SK-N-SH treated with all-trans-retinoic acid at 6 μM for 48 hours (cell line): ENCODE results near the gene TUBGCP2.

Experiments
- PPARA ChIP-seq: fragments of 250-450 bp; sonication (Bioruptor Pico); IDR thresholded peaks from 2 replicates; pipeline ENCODE4 v1.5.0; 2020; ENCODE audit warnings: mild to moderate bottlenecking, borderline replicate concordance
- RARB ChIP-seq: fragments of 250-450 bp; sonication (Bioruptor Pico); IDR thresholded peaks from 2 replicates; pipeline ENCODE4 v1.8.0; 2021; ENCODE audit warnings: mild to moderate bottlenecking, moderate library complexity
- TF ChIP-seq, protein P1 (sequence below): fragments of 250-450 bp; sonication (Bioruptor Pico); IDR thresholded peaks from 2 replicates; pipeline ENCODE4 v1.5.0; 2020; ENCODE audit warnings: mild to moderate bottlenecking, moderate library complexity

DNA sequence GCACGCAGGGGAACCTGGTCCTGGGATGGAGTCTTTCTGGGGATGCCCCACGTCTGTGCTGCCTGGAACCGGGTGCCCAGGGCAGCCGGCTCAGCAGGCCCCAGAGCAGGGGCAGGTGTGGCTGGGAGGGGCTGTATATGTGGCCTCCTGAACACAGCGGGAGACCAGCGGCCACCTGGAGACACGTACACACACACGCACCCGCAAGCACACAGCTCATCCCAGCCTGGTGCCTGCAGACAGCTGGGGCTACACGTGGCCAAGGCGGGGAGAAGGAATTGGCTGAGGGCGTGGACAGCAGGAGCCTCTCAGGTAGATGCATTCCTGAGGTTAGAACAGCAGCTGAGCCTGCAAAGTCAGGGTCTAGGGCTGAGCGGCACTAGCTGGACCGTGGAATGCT, 46.0 kb downstream of the TUBGCP2 start:
- TF ChIP-seq, protein P1, sequence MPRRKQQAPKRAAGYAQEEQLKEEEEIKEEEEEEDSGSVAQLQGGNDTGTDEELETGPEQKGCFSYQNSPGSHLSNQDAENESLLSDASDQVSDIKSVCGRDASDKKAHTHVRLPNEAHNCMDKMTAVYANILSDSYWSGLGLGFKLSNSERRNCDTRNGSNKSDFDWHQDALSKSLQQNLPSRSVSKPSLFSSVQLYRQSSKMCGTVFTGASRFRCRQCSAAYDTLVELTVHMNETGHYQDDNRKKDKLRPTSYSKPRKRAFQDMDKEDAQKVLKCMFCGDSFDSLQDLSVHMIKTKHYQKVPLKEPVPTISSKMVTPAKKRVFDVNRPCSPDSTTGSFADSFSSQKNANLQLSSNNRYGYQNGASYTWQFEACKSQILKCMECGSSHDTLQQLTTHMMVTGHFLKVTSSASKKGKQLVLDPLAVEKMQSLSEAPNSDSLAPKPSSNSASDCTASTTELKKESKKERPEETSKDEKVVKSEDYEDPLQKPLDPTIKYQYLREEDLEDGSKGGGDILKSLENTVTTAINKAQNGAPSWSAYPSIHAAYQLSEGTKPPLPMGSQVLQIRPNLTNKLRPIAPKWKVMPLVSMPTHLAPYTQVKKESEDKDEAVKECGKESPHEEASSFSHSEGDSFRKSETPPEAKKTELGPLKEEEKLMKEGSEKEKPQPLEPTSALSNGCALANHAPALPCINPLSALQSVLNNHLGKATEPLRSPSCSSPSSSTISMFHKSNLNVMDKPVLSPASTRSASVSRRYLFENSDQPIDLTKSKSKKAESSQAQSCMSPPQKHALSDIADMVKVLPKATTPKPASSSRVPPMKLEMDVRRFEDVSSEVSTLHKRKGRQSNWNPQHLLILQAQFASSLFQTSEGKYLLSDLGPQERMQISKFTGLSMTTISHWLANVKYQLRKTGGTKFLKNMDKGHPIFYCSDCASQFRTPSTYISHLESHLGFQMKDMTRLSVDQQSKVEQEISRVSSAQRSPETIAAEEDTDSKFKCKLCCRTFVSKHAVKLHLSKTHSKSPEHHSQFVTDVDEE (CRISPR knock-in tag), result no peak
- TF ChIP-seq PPARA (no peak), RARB (CRISPR knock-in tag) (no peak)
